ENCODE measurements around the gene EPN2.

EPN2 gene

DNA sequence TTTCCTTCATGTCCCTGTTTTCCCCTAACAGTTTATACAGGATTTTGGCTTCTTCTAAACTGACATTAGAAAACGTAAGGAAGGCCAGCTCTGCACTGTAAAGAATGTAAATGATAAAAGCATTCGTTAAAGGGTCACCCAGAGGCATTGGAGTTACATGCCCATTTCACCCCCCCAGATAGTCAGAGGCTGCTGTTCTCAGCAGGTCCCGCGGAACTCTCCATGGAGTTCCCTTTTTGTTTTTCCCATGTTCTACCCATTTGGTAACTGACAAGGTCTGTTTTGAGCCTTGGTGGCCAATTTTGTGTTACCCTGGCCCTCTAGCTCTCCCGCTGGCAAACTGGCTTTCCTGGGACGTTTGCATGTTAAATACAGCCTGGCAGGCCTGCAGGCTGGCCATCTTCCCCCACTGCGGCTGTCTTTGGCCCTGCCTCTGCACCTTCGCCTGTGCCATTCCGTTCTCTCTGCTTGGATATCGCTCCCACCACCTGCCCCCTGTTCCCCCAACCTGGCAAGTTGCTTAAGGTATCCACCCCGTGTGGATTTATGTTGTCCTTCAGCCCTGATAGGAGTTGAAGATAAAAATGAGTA is 49.7 kb downstream of the EPN2 start:
- no peaks in the 10 kb centered on the region for H3K9me3 ChIP-seq (ENCODE audit: control insufficient read depth, low read length)
- peaks cover 29% of the 10 kb centered on the region for H3K36me3 ChIP-seq (ENCODE audit: control insufficient read depth, insufficient read depth, low read length, severe bottlenecking)
- H3K9ac ChIP-seq (ENCODE audit: low read length) = no peak overlapping the region
- no peak overlapping the region for H3K4me3 ChIP-seq (ENCODE audit: low read length)
- no peak for DNase-seq (ENCODE audit: low read depth)
- peaks cover 14% of the 10 kb centered on the region for H3K4me1 ChIP-seq (ENCODE audit: control insufficient read depth, insufficient read depth, low read length)
- H3K27me3 ChIP-seq (replicated peaks; ENCODE audit: control insufficient read depth, insufficient read depth, low read length) = no peaks in the 10 kb centered on the region

DNA sequence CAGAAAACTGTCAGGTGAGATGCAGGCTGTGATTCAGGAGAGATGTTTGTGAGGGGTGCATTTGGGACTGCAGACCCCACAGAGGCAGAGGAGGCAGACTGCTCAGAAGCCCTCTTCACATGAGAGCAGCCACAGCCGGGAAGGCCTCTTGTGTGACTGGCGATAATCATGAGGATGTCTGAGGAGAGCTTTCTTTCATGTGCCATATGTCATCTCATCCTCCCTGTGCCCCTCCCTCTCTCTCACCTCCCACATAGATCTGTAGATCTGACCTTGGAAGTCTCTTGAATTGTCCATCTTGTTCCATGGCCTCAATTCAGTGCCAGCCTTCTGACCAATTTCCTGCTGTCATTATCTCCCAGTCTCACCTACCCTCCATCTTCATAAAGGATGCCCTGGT is 50.5 kb downstream of the EPN2 start:
- Histone ChIP-seq H3K27me3 (replicated peaks; ENCODE audit: control insufficient read depth, insufficient read depth, low read length) (no peaks in the 10 kb centered on the region), H3K9me3 (ENCODE audit: control insufficient read depth, low read length) (no peaks in the 10 kb centered on the region), H3K4me1 (ENCODE audit: control insufficient read depth, insufficient read depth, low read length) (peaks cover 12% of the 10 kb centered on the region), H3K4me3 (ENCODE audit: low read length) (no peak overlapping the region), H3K9ac (ENCODE audit: low read length) (no peak overlapping the region), H3K36me3 (ENCODE audit: control insufficient read depth, insufficient read depth, low read length, severe bottlenecking) (peaks cover 27% of the 10 kb centered on the region)
- no peak for DNase-seq (ENCODE audit: low read depth)

DNA sequence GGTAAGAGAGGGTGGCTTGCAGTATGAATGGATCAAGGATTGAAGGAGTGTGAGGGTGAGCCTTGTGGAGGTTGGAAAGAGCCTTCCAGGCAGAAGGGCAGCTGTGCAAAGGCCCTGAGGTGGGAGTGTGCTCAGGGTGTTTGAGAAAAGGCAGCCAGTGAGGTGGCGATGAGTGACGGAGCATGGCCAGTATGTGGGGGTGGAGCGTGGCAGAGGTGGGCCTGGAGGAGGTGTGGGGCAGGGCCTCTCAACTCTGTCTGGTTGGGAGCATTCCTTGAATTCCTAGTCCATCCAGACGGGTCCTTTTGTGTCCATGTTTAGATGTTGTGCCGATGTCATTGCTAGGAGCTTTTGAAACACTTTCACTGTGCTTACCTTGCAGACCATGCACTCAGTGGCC is 51.3 kb downstream of the EPN2 start:
- no peak for DNase-seq (ENCODE audit: low read depth)
- Histone ChIP-seq H3K9me3 (ENCODE audit: control insufficient read depth, low read length) (no peaks in the 10 kb centered on the region), H3K27me3 (replicated peaks; ENCODE audit: control insufficient read depth, insufficient read depth, low read length) (no peaks in the 10 kb centered on the region), H3K4me1 (ENCODE audit: control insufficient read depth, insufficient read depth, low read length) (peaks cover 12% of the 10 kb centered on the region), H3K4me3 (ENCODE audit: low read length) (no peak overlapping the region), H3K9ac (ENCODE audit: low read length) (no peak overlapping the region), H3K36me3 (ENCODE audit: control insufficient read depth, insufficient read depth, low read length, severe bottlenecking) (peaks cover 19% of the 10 kb centered on the region)

DNA sequence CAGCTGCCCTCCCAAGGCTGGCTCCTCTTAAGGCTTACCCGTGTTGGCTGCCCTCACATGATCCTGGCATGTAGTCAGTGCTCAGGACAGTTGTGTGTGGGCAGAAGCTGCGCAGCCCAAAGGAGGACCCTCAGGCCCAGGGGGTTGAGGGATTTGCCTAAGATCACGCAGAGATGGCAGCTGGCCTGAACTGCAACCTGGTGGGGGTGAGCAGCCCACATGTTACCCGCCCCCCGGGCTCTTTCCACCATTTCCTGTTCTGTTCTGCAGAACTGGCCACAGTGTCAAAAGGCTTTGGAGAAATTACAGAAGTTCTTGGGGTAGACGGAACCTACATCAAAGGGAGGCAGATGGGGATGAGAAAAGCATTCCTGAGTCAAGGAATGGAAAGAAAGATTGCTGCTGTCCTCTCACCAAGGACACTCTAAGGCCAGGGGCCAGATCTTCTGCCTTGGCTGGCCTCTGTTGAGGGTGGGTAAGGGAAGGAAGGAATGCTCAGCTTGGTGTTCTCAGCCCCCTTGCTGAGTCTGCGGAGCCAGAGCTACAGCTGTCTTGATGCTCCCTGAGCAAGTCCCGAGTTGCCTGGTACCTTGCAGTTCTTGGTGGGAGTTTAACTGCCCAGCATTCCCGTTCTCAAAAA is 53.0 kb downstream of the EPN2 start:
- no peaks in the 10 kb centered on the region for H3K9me3 ChIP-seq (ENCODE audit: control insufficient read depth, low read length)
- no peak for DNase-seq (ENCODE audit: low read depth)
- H3K36me3 ChIP-seq (ENCODE audit: control insufficient read depth, insufficient read depth, low read length, severe bottlenecking) = peaks cover 11% of the 10 kb centered on the region

DNA sequence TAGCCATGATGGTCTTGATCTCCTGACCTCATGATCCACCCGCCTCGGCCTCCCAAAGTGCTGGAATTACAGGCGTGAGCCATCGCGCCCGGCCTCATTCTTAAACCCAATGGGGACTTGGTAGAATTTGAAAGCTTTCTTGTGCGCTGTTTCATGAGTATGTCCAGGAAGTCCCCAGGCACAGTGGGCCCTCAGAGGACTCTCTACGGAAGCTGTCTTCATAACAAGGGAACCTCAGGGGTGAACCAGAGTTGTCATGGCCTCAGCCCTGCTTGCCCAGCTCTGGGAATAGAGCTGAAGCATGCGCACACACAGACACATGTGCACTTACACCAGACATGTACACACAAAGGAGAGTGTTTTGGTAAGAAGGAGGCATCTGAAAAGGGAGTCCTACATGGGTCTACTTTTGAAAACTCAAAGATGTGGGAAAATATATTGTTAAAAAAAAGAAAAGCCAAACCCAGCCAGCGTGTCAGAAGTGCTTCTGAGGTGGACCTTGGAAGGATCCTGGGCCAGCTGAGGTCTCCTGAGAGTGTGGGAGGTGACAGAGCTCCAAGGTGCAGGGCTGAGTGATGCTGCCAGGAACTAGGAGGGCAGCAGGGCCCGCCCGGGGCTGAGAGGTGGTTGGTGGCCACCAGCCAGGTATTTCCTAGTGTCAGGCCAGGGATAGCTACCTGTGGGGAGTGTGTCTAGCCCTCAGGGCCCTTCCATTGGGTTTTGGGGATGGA is 54.6 kb downstream of the EPN2 start:
- Histone ChIP-seq H3K36me3 (ENCODE audit: control insufficient read depth, insufficient read depth, low read length, severe bottlenecking) (peaks cover 11% of the 10 kb centered on the region), H3K9ac (ENCODE audit: low read length) (no peak overlapping the region), H3K27me3 (replicated peaks; ENCODE audit: control insufficient read depth, insufficient read depth, low read length) (no peaks in the 10 kb centered on the region), H3K4me3 (ENCODE audit: low read length) (no peak overlapping the region), H3K9me3 (ENCODE audit: control insufficient read depth, low read length) (no peaks in the 10 kb centered on the region), H3K4me1 (ENCODE audit: control insufficient read depth, insufficient read depth, low read length) (peaks cover 24% of the 10 kb centered on the region)
- DNase-seq (ENCODE audit: low read depth) = no peak

More for the DNA sequence above, 53.0 kb downstream of the EPN2 start:
- no peak overlapping the region for H3K4me3 ChIP-seq (ENCODE audit: low read length)
- peaks cover 12% of the 10 kb centered on the region for H3K4me1 ChIP-seq (ENCODE audit: control insufficient read depth, insufficient read depth, low read length)
- H3K9ac ChIP-seq (ENCODE audit: low read length) = no peak overlapping the region
- no peaks in the 10 kb centered on the region for H3K27me3 ChIP-seq (replicated peaks; ENCODE audit: control insufficient read depth, insufficient read depth, low read length)

DNA sequence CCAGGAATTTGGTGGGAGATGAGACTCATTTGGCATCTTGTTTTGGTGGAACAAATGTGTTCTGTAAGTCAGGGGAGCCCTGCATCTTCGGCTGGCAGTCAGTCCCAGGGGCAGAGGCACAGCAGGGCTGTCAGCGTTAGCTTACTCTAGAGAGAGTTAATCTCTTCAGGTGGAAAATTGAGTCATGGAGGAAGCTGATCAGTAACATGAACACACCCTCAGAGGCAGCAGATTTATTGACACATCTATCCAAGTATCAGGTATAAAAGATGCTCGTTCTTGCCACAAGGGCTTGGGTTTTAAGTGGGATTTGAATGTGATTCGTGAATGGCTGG is 55.2 kb downstream of the EPN2 start:
- no peak for DNase-seq (ENCODE audit: low read depth)
- Histone ChIP-seq H3K27me3 (replicated peaks; ENCODE audit: control insufficient read depth, insufficient read depth, low read length) (no peaks in the 10 kb centered on the region), H3K9ac (ENCODE audit: low read length) (no peak overlapping the region), H3K4me3 (ENCODE audit: low read length) (no peak overlapping the region), H3K4me1 (ENCODE audit: control insufficient read depth, insufficient read depth, low read length) (peaks cover 29% of the 10 kb centered on the region), H3K36me3 (ENCODE audit: control insufficient read depth, insufficient read depth, low read length, severe bottlenecking) (peaks cover 10% of the 10 kb centered on the region), H3K9me3 (ENCODE audit: control insufficient read depth, low read length) (no peaks in the 10 kb centered on the region)

DNA sequence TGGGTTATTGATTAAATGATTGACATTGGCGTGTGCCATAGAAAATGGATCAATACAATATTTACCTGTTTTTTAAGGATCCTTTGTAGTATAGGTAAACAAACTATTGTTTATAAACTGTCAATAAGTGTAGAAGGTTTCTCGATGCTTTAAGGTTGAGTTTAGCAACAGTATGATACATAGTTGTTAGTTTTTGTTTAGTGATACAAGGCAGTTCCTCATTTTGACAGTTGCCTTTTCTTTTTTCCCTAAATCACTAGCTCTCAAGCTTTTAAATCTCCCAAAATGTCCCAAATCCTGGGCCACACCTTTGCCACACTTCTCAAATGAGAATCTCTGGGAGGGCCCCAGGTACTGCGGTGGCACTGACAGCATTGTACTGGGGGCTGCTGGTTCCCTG is 57.3 kb downstream of the EPN2 start:
- Histone ChIP-seq H3K36me3 (ENCODE audit: control insufficient read depth, insufficient read depth, low read length, severe bottlenecking) (no peaks in the 10 kb centered on the region), H3K27me3 (replicated peaks; ENCODE audit: control insufficient read depth, insufficient read depth, low read length) (no peaks in the 10 kb centered on the region), H3K4me3 (ENCODE audit: low read length) (no peak overlapping the region), H3K9ac (ENCODE audit: low read length) (no peak overlapping the region), H3K9me3 (ENCODE audit: control insufficient read depth, low read length) (no peaks in the 10 kb centered on the region), H3K4me1 (ENCODE audit: control insufficient read depth, insufficient read depth, low read length) (peaks cover 47% of the 10 kb centered on the region)
- DNase-seq (ENCODE audit: low read depth) = no peak

DNA sequence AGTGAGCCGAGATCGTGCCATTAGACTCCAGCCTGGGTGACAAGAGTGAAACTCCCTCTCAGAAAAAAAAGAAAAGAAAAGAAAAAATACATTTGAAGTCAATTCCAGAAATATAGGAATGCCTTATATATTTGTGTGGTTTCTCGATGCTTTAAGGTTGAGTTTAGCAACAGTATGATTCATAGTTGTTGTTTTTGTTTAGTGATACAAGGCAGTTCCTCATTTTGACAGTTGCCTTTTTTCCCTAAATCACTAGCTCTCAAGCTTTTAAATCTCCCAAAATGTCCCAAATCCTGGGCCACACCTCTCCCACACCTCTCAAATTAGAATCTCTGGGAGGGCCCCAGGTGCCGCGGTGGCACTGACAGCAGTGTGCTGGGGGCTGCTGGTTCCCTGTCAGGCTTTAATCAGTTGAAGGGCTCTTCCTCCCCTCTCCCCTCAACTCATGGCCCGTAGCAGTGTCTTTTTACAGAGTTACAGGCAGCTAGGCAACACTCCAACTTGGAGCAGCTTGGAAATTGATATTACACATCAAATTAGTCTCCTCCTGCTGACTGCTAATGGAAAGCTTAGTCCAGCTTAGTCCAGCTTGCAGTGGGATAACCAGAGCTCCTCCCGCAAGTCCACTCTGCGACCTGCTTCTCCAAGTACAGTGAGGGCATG is 58.4 kb downstream of the EPN2 start:
- DNase-seq (ENCODE audit: low read depth) = no peak
- Histone ChIP-seq H3K9me3 (ENCODE audit: control insufficient read depth, low read length) (no peaks in the 10 kb centered on the region), H3K4me1 (ENCODE audit: control insufficient read depth, insufficient read depth, low read length) (peaks cover 48% of the 10 kb centered on the region), H3K27me3 (replicated peaks; ENCODE audit: control insufficient read depth, insufficient read depth, low read length) (no peaks in the 10 kb centered on the region), H3K36me3 (ENCODE audit: control insufficient read depth, insufficient read depth, low read length, severe bottlenecking) (no peaks in the 10 kb centered on the region), H3K9ac (ENCODE audit: low read length) (peak overlapping the region; percentile 35), H3K4me3 (ENCODE audit: low read length) (no peak overlapping the region)

- peaks cover 51% of the 10 kb centered on the region for H3K4me1 ChIP-seq (ENCODE audit: control insufficient read depth, insufficient read depth, low read length)
- no peaks in the 10 kb centered on the region for H3K36me3 ChIP-seq (ENCODE audit: control insufficient read depth, insufficient read depth, low read length, severe bottlenecking)
- no peak overlapping the region for H3K9ac ChIP-seq (ENCODE audit: low read length)
- no peak for DNase-seq (ENCODE audit: low read depth)
- no peaks in the 10 kb centered on the region for H3K27me3 ChIP-seq (replicated peaks; ENCODE audit: control insufficient read depth, insufficient read depth, low read length)
- no peak overlapping the region for H3K4me3 ChIP-seq (ENCODE audit: low read length)
- no peaks in the 10 kb centered on the region for H3K9me3 ChIP-seq (ENCODE audit: control insufficient read depth, low read length)
Observed at GRCh38 chr17:19296786-19297778, 59.9 kb downstream of the EPN2 start.

DNA sequence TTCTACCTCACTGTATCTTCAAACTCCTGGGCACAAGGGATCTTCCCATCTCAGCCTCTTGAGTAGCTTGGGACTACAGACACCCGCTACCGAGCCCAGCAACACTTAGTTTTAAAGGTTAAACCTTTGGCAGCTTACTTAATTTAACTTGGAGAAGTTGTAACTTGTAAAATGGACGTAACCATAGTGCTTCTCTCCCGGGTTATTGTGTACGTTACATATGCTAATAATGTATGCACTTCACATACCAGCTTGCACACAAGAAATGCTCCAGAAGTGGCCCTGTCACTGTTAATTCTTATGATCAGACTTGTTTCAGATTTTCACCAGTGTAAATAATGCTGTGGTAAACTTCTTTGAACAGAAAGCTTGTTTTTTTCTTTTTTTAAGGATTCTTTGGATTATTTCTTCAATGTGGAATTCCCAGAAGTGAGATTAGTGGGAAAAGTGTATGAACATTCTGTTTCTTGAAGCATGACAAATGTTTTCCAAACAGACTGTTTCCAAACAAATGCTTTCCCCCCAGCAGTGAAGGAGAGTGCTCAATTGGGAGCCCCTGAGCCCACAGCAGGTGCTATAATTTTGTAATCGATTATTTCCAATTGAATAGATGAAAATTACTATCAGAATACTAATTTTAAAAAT is 61.5 kb downstream of the EPN2 start:
- H3K4me1 ChIP-seq (ENCODE audit: control insufficient read depth, insufficient read depth, low read length) = peaks cover 55% of the 10 kb centered on the region
- no peaks in the 10 kb centered on the region for H3K36me3 ChIP-seq (ENCODE audit: control insufficient read depth, insufficient read depth, low read length, severe bottlenecking)
- no peaks in the 10 kb centered on the region for H3K9me3 ChIP-seq (ENCODE audit: control insufficient read depth, low read length)
- peak overlapping the region; percentile 68 for H3K9ac ChIP-seq (ENCODE audit: low read length)
- peak overlapping the region; percentile 30 for H3K4me3 ChIP-seq (ENCODE audit: low read length)
- DNase-seq (ENCODE audit: low read depth) = peak; percentile 22
- H3K27me3 ChIP-seq (replicated peaks; ENCODE audit: control insufficient read depth, insufficient read depth, low read length) = no peaks in the 10 kb centered on the region

All from adipocyte (in vitro differentiated cells).